IMR-90 (cell line): ENCODE data around the gene USP10. TPM values are rescaled to one million over a fixed set of nuclear protein-coding genes. Genes with fewer than 3 reads are reported as not detected.
A peak's percentile ranks its signal among the peaks of the same experiment; 100 is the strongest.

Source experiments
- ATAC-seq: fragments of 200-7000 bp; cut with Tn5 transposase; 2 replicates; pipeline ENCODE4 v1.9.1; 2020; ENCODE audit warnings: low read depth, mild to moderate bottlenecking, moderate library complexity
- BruUV-seq: library from RNA; stranded (reverse); fragments of 400-500 nt; replicated peaks from 2 replicates; lab custom pipeline; 2021; lab: Mats Ljungman, UMichigan
- CTCF ChIA-PET: fragments of 300-600 bp; formaldehyde crosslinking; extraction: SDS; loops from one replicate; lab custom pipeline; 2021; ENCODE audit warnings: antibody characterized with exemption; lab: Yijun Ruan, JAX
- POLR2A ChIA-PET: fragments of 300-600 bp; sonication (Branson Sonifier 250); formaldehyde crosslinking; loops from one replicate; lab custom pipeline; 2022; ENCODE audit warnings: antibody characterized with exemption; ENCODE audit not compliant: unreplicated experiment; lab: Charles Lee
- DNase-seq: peaks from one replicate; pipeline ENCODE4 v3.0.0; 2013
- H2AFZ ChIP-seq: replicated peaks from 2 replicates; pipeline ENCODE3; 2013; ENCODE audit warnings: low read length, mild to moderate bottlenecking; ENCODE audit not compliant: poor library complexity
- H2AK5ac ChIP-seq: 2 replicates; pipeline ENCODE4 v1.6.1; 2013; ENCODE audit warnings: low read depth, low read length, inconsistent platforms
- H2AK9ac ChIP-seq: replicated peaks from 2 replicates; pipeline ENCODE3; 2013; ENCODE audit warnings: mild to moderate bottlenecking, low read depth, low read length, moderate library complexity; ENCODE audit not compliant: poor library complexity
- H2BK120ac ChIP-seq: 2 replicates; pipeline ENCODE4 v1.6.1; 2013; ENCODE audit warnings: low read depth, low read length, inconsistent platforms
- H2BK15ac ChIP-seq: 3 replicates; pipeline ENCODE4 v1.6.1; 2013; ENCODE audit warnings: low read depth, low read length, inconsistent platforms
- H2BK20ac ChIP-seq: 2 replicates; pipeline ENCODE4 v1.6.1; 2013; ENCODE audit warnings: low read depth, mild to moderate bottlenecking, inconsistent platforms, low read length, moderate library complexity
- H2BK5ac ChIP-seq: 2 replicates; pipeline ENCODE4 v1.6.1; 2013; ENCODE audit warnings: mild to moderate bottlenecking, low read depth, low read length, inconsistent platforms; ENCODE audit not compliant: poor library complexity, severe bottlenecking
- H3K14ac ChIP-seq: replicated peaks from 2 replicates; pipeline ENCODE4 v1.6.1; 2013; ENCODE audit warnings: low read depth, low read length, inconsistent platforms
- H3K18ac ChIP-seq: 2 replicates; pipeline ENCODE4 v1.6.1; 2013; ENCODE audit warnings: low read depth, low read length, control low read depth
- H3K23ac ChIP-seq: 2 replicates; pipeline ENCODE4 v1.6.1; 2013; ENCODE audit warnings: low read depth, low read length, inconsistent platforms
- H3K27ac ChIP-seq: 2 replicates; pipeline ENCODE4 v1.5.1; 2013; ENCODE audit warnings: mild to moderate bottlenecking, control low read depth, low read length; ENCODE audit not compliant: insufficient read depth
- H3K27me3 ChIP-seq: 2 replicates; pipeline ENCODE4 v1.6.1; 2013; ENCODE audit warnings: low read length; ENCODE audit not compliant: control insufficient read depth, insufficient read depth
- H3K36me3 ChIP-seq: 2 replicates; pipeline ENCODE4 v1.6.1; 2013; ENCODE audit warnings: low read length, mixed read lengths; ENCODE audit not compliant: control insufficient read depth, insufficient read depth
- H3K4ac ChIP-seq: 2 replicates; pipeline ENCODE4 v1.6.1; 2013; ENCODE audit warnings: low read depth, low read length, inconsistent platforms
- H3K4me1 ChIP-seq: 2 replicates; pipeline ENCODE4 v1.6.1; 2013; ENCODE audit warnings: low read length, mixed read lengths; ENCODE audit not compliant: control insufficient read depth, insufficient read depth
- H3K4me2 ChIP-seq: 2 replicates; pipeline ENCODE4 v1.6.1; 2013; ENCODE audit warnings: low read depth, mild to moderate bottlenecking, control low read depth, low read length, moderate library complexity
- H3K4me3 ChIP-seq: 2 replicates; pipeline ENCODE4 v1.5.1; 2013; ENCODE audit warnings: low read depth, mild to moderate bottlenecking, control low read depth, low read length, moderate library complexity; ENCODE audit not compliant: insufficient read depth
- H3K56ac ChIP-seq: 2 replicates; pipeline ENCODE4 v1.6.1; 2013; ENCODE audit warnings: low read length, inconsistent platforms; ENCODE audit not compliant: insufficient read depth; ENCODE audit errors: extremely low read depth
- H3K79me1 ChIP-seq, 2 experiments: 2 replicates each; pipeline ENCODE4 v1.6.1; 2013; ENCODE audit warnings: low read length in 2 of 2, inconsistent platforms in 1 of 2, low read depth in 1 of 2
- H3K9ac ChIP-seq: 2 replicates; pipeline ENCODE4 v1.6.1; 2013; ENCODE audit warnings: low read depth, low read length, control low read depth
- H3K9me1 ChIP-seq: 2 replicates; pipeline ENCODE4 v1.6.1; 2013; ENCODE audit warnings: low read length, inconsistent platforms; ENCODE audit not compliant: insufficient read depth
- H3K9me3 ChIP-seq: 2 replicates; pipeline ENCODE4 v1.6.1; 2013; ENCODE audit warnings: low read length; ENCODE audit not compliant: control insufficient read depth, insufficient read depth
- H4K20me1 ChIP-seq: 2 replicates; pipeline ENCODE4 v1.6.1; 2013; ENCODE audit warnings: low read length, inconsistent platforms; ENCODE audit not compliant: insufficient read depth
- H4K5ac ChIP-seq: 2 replicates; pipeline ENCODE4 v1.6.1; 2013; ENCODE audit warnings: mild to moderate bottlenecking, low read depth, low read length, control low read depth
- H4K8ac ChIP-seq, 2 experiments: 2 replicates each; pipeline ENCODE4 v1.6.1; 2013; ENCODE audit warnings: low read depth in 2 of 2, low read length in 2 of 2, control low read depth in 1 of 2, inconsistent platforms in 1 of 2
- H4K91ac ChIP-seq: 2 replicates; pipeline ENCODE4 v1.6.1; 2013; ENCODE audit warnings: low read depth, low read length, inconsistent platforms; ENCODE audit not compliant: insufficient read depth
- BHLHE40 ChIP-seq: fragments of 150-350 bp; IDR thresholded peaks from 2 replicates; pipeline ENCODE4 v1.6.1; 2016; ENCODE audit warnings: mild to moderate bottlenecking, low read depth, low read length
- CEBPB ChIP-seq: IDR thresholded peaks from 2 replicates; pipeline ENCODE4 v1.6.1; 2012; ENCODE audit warnings: low read depth, low read length, improper control_type of control experiment
- CTCF ChIP-seq: conservative IDR thresholded peaks from 2 replicates; pipeline ENCODE4 v1.5.1; 2012; ENCODE audit warnings: mild to moderate bottlenecking, low read depth, low read length, improper control_type of control experiment
- ELK1 ChIP-seq: fragments of 150-350 bp; IDR thresholded peaks from 2 replicates; pipeline ENCODE4 v1.6.1; 2016; ENCODE audit warnings: low read depth, mild to moderate bottlenecking, low read length, moderate library complexity, borderline replicate concordance
- FOS ChIP-seq: fragments of 150-350 bp; IDR thresholded peaks from 2 replicates; pipeline ENCODE4 v1.6.1; 2016; ENCODE audit warnings: low read depth, low read length
- MAFK ChIP-seq: IDR thresholded peaks from 2 replicates; pipeline ENCODE4 v1.6.1; 2012; ENCODE audit warnings: low read depth, low read length, improper control_type of control experiment
- MAZ ChIP-seq: IDR thresholded peaks from 2 replicates; pipeline ENCODE4 v1.6.1; 2012; ENCODE audit warnings: low read depth, mild to moderate bottlenecking, low read length, improper control_type of control experiment, moderate library complexity, borderline replicate concordance
- MXI1 ChIP-seq: IDR thresholded peaks from 2 replicates; pipeline ENCODE4 v1.6.1; 2012; ENCODE audit warnings: low read depth, mild to moderate bottlenecking, low read length, moderate library complexity, borderline replicate concordance
- NFE2L2 ChIP-seq: fragments of 150-350 bp; IDR thresholded peaks from 2 replicates; pipeline ENCODE4 v1.6.1; 2016; ENCODE audit warnings: low read depth, mild to moderate bottlenecking, low read length
- POLR2A ChIP-seq: IDR thresholded peaks from 2 replicates; pipeline ENCODE4 v1.6.1; 2012; ENCODE audit warnings: mild to moderate bottlenecking, low read depth, low read length
- RAD21 ChIP-seq: IDR thresholded peaks from 2 replicates; pipeline ENCODE4 v1.6.1; 2012; ENCODE audit warnings: low read length, improper control_type of control experiment
- RCOR1 ChIP-seq: IDR thresholded peaks from 2 replicates; pipeline ENCODE4 v1.6.1; 2012; ENCODE audit warnings: mild to moderate bottlenecking, low read length, improper control_type of control experiment; ENCODE audit not compliant: insufficient replicate concordance
- RFX5 ChIP-seq: IDR thresholded peaks from 2 replicates; pipeline ENCODE4 v1.8.0; 2012; ENCODE audit warnings: low read depth, mild to moderate bottlenecking, low read length, moderate library complexity
- SMC3 ChIP-seq: fragments of 150-350 bp; IDR thresholded peaks from 2 replicates; pipeline ENCODE4 v1.6.1; 2016; ENCODE audit warnings: low read depth, mild to moderate bottlenecking, antibody characterized with exemption, low read length, moderate library complexity
- USF2 ChIP-seq: fragments of 150-350 bp; IDR thresholded peaks from 2 replicates; pipeline ENCODE4 v1.6.1; 2017; ENCODE audit warnings: mild to moderate bottlenecking, antibody characterized with exemption, low read length, low read depth
- WGBS, 2 experiments: methylation state at CpG; one replicate each; pipeline versions ENCODE4 v1.1.5 to v1.1.7; 2013; ENCODE audit warnings: missing lambda C conversion rate in 2 of 2; ENCODE audit not compliant: insufficient read length in 1 of 2; ENCODE audit errors: extremely low coverage in 2 of 2; 5-methylcytosine and 5-hydroxymethylcytosine counted together
- dilution Hi-C: fragments of 300-500 bp; cut with HindIII; formaldehyde crosslinking; loops from one replicate; pipeline ENCODE4 v1.14.3; 2018; ENCODE audit warnings: low sequenced_read_pairs; ENCODE audit not compliant: unreplicated experiment
- in situ Hi-C: fragments of 300-500 bp; cut with MboI; formaldehyde crosslinking; loops from 3 replicates; pipeline ENCODE4 v1.14.3; 2019; ENCODE audit warnings: low sequenced_read_pairs, inconsistent platforms, mixed read lengths
- intact Hi-C: fragments of 100-400 bp; cut with micrococcal nuclease; formaldehyde crosslinking; loops from 2 replicates; pipeline ENCODE4 v1.10.0; 2022
- polyA plus RNA-seq, 3 experiments: library from polyadenylated mRNA; depleted of rRNA; stranded (reverse); fragments of >200 nt; gene quantifications; 2 replicates each; pipeline ENCODE4 v1.2.3, GENCODE V29; 2012; ENCODE audit warnings: low replicate concordance in 1 of 3
- total RNA-seq: library from RNA; depleted of rRNA; stranded (reverse); fragments of >200 nt; gene quantifications from 2 replicates; pipeline ENCODE4 v1.2.3, GENCODE V29; 2012

The USP10 gene
- total and polyA plus RNA-seq, 2 of the 4 experiments (the other 2 are of a cell fraction): 54.3 to 79.0 TPM

- H3K4ac ChIP-seq: peak overlapping the region; percentile 52
- H3K23ac ChIP-seq: no peak overlapping the region
- H4K91ac ChIP-seq: peak overlapping the region; percentile 47; the same call in 1 of the 2 replicates
- ChIA-PET POLR2A (no interaction called here), CTCF (interaction anchor here (0.6 kb wide), 1 partner anchor 311 kb away, joined by 3 read pairs; no protein-coding TSS in a partner anchor)
- DNase-seq: no peak
- H2AK9ac ChIP-seq: peak overlapping the region; percentile 33
- no peak overlapping the region for H3K4me3 ChIP-seq
- WGBS, 2 experiments: 80% methylated on average over 3 of the region's 14 CpGs; no CpG with 5 or more reads in 1 of the 2 experiments
- peak overlapping the region; percentile 72 for H3K27ac ChIP-seq
- intact Hi-C loops (no loop called here), dilution Hi-C loops (no loop called here), in situ Hi-C loops (no loop called here)
- H3K9me1 ChIP-seq: no peaks in the 10 kb centered on the region
- peaks cover 54% of the 10 kb centered on the region for H3K36me3 ChIP-seq
- peak overlapping the region; percentile 22; the same call in 1 of the 2 replicates for H2BK20ac ChIP-seq
- H3K27me3 ChIP-seq: no peaks in the 10 kb centered on the region
- H2BK120ac ChIP-seq: peak overlapping the region; percentile 35
- BruUV-seq: no TSS peak
- peaks cover 16 to 52% of the 10 kb centered on the region in 2 experiments for H3K79me1 ChIP-seq
- H2AK5ac ChIP-seq: peak overlapping the region; percentile 62
- H4K8ac ChIP-seq: 0 out of 4 replicates have a peak overlapping the region, but pooled peaks of 1 of the 2 experiments have one; percentile 34
- peak overlapping the region; percentile 52 for H2BK5ac ChIP-seq
- peak overlapping the region; percentile 73 for H3K18ac ChIP-seq
- H2BK15ac ChIP-seq: peak overlapping the region; percentile 35; the same call in 1 of the 3 replicates
- no peak for ATAC-seq
- peaks cover 6% of the 10 kb centered on the region for H3K4me1 ChIP-seq
- H2AFZ ChIP-seq: no peak overlapping the region
- H4K20me1 ChIP-seq: no peaks in the 10 kb centered on the region
- H3K9me3 ChIP-seq: no peaks in the 10 kb centered on the region
- 0 out of 2 replicates have a peak overlapping the region, but pooled peaks have one; percentile 18 for H3K14ac ChIP-seq
- H3K56ac ChIP-seq: no peak overlapping the region
- peak overlapping the region; percentile 31 for H4K5ac ChIP-seq
- H3K9ac ChIP-seq: no peak overlapping the region
- no peak overlapping the region for H3K4me2 ChIP-seq
- no peak for TF ChIP-seq RCOR1
- no peak for TF ChIP-seq POLR2A
- TF ChIP-seq BHLHE40: no peak
- TF ChIP-seq NFE2L2: no peak
- TF ChIP-seq SMC3: no peak
- TF ChIP-seq MAFK: no peak
- no peak for TF ChIP-seq RFX5
- no peak for TF ChIP-seq CTCF
- no peak for TF ChIP-seq MXI1
- no peak for TF ChIP-seq ELK1
- no peak for TF ChIP-seq MAZ
- no peak for TF ChIP-seq USF2
- no peak for TF ChIP-seq FOS
- no peak for TF ChIP-seq CEBPB
- TF ChIP-seq RAD21: no peak
Observed at GRCh38 chr16:84775262-84775810, 75.5 kb downstream of the USP10 start.
